ENCODE results near the gene GLOD4. TPM values are rescaled to one million over a fixed set of nuclear protein-coding genes. Genes with fewer than 3 reads are reported as not detected.
A peak's percentile ranks its signal among the peaks of the same experiment; 100 is the strongest.
"Not testable (repeated sequence)": the region's sequence is repeated elsewhere in the genome, so short reads cannot be mapped to it uniquely, and the experiment has no call there.

The GLOD4 gene
- polyA plus RNA-seq, 3 donors: 117 to 124 (median 122) TPM

DNA sequence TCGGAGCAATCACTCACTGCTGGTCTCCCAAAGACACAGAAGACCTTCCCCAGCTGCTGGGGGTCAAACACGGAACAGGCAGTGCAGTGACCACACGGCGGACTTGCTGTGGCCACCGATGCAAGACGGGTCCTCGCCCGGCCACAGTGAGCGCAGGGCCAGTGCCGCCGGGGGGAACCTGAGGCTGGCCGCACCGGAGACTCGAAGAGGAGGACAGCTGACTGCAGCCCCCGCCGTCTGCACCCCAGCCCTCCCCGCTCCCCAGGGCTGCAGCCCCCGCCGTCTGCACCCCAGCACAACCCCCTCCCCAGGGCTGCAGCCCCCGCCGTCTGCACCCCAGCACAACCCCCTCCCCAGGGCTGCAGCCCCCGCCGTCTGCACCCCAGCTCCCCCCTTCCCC is 23.8 kb upstream of the GLOD4 start:
- not testable (repeated sequence) for DNase-seq

DNA sequence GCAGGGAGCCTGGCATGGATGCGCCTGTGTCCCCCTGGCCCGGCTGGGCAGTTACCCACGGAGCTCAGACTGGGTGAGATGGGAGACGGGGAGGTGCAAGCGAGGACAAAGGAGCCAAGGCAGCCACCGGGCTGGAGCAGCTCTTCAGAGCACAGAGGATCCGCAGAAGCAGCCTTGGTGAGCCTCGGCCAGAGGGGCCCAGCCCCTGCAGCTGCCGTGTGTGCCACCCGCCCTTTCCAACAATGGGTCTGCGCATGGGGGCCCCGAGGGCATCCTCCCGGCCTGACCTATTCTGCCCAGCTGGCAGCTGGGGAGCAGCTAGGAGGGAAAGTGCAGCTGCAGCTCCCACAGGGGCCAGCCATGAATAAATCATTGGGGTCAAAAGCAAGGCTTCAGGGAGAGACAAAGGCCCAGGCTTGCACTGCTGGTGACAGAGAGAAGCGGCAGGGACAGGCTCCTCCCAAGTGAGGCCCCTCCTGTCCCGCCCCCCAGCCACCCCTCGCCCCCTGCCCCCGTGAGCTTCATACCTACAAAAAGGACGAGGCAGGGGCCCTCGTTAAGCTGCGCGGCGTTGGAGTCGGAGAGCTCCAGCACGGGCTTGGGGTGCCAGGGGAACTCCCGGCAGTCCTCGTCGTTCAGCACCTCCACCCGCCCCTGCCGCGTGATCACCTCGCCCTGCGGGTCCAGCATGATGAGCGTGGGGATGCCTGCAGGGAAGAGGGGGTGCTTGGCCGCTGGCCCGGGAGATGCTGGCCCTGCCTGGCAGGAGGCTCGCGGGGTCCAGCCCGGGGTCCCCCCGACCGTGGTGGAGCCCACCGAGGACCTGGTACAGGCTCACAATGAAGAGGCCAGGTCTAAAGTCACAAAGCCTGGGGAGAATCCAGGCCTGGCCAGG is 22.7 kb upstream of the GLOD4 start:
- no peak for DNase-seq

DNA sequence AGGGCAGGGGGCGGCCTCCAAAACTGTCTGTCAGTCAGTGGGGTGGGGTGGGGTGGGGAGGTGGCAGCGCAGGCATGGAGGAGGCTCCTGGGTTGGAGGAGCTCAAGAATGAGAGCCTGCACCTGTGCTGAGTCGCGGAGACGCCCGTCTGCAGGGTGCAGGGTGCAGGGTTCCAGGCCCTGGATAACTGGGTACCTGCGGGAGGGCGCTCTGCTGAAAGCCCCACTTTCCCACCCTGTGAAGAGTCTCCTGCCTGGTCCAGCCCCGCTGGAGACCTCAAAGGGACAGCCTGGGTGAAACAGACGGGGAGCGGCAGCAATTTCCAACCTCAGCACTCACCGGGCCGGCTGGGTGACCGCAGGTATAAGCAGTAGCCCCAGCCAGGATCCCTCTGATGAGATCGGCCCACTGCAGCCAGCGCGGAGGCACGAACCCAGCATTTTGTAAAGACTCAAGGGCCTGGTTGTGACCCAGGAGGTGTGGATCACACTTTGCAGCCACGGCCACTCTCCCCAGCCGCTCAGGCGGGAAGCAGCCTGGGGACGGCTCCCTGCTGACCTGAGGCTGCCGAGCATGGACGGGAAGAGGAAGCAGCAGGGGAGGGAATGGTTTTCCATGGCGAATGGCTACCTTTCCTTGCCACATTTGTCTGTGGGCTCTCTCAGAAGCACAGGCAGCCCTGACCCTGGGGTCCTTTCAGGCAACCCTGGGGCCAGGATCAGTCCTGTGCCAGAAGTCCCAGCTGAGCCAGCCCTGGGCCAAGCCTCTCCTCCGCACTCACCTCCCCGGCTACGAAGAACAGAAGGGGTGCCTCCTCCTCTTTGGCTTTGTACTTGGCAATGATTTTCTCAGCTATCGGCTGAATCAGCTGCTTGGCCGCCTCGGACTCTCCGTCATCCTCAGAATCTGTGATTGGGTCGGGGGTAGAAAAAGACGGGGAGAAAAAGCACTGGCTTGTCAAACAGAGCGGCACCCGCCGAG is 21.1 kb upstream of the GLOD4 start:
- DNase-seq: no peak

DNA sequence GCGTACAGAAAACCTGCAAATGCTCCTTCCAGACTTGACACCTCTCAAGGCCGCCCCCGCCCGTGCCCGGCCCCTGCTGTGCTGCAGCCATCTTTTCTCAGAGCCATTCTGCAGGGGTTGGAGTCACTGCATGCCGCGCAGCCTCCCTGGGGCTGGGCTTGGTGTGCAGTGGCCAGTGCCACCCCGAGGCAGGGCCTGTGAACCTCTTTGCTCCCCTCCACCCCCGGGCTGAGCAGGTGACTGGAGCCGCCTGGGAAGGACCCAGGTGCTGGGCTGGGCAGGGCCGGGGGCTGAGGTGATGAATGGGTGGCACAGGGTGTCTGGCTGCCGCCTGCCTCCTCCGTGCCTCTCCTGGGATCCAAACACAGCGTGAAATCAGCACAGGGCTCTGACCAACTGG is 20.4 kb upstream of the GLOD4 start:
- no peak for DNase-seq

DNA sequence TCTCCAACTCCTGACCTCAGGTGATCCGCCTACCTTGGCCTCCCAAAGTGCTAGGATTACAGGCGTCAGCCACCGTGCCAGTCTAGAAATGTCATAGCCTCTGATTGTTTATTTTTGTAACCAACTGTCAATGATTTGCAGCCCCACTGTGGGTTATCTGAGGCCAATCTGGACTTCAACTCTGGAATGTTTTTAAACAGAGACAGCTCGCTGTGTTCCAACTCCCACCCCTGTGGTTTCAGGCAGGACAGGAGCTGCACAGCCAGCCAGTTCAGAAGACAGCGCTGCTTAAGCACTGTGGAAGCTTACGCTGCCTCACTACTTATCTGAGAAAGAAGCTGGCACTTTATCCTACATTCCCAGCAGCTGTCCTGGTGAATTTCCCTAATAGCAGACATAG is 19.6 kb upstream of the GLOD4 start:
- no peak for DNase-seq

DNA sequence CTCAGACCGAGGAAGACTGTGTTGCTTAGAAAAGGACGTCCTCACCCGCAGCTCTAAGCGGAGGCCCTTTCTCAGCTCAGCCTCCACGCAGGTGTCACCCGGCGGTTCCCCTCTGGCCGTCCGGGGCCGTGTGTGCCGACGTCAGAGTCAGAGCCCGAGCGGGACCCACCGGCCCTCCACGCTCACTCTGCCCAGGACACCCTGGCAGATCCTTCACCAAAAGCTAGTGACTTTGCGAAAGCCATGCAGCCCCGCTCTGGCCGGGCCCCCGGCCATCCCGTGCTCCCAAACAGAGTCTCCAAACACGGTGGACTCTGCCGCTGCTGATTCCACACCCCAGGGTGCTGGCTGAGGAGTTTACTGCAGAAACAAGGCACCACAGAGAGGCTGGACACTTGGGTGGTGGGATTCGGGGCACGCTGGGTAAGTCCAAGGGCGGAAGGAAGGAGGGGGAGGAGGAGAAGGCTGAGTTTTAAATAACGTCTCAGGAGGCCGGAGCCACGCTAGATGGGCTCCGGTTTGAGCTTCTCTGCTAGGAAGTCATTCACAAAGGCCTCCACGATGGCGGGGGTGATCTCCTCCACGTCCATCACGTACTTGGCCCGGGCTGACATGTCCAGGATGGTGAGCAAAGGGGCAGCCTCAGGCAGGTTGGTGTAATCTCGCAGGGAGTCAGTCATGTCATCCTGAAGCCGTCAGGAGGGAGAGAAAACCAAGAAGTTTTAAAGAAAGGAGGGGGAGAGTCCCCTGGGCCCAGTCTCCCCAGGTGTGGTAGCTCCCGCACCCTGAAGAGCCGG is 18.6 kb upstream of the GLOD4 start:
- no peak for DNase-seq

DNA sequence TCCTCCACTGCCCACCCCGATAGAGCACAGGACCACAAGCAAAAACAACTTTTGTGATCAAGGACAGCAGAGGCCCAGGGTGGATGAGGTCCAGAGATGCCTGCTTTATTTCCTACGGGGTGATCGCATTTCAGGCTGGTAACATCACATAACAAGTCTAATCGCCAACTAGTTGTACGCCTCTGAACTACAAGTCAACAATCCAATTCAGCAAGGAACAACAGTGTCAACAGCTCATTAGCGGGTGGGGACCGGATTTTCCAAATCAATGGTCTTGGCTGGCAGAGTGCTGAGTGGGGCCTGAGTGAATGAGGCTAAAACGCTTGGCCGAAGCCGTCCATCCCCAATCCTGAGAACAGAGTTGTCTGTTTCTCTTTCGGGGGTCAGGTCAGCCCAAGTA is 17.2 kb upstream of the GLOD4 start:
- DNase-seq: no peak

DNA sequence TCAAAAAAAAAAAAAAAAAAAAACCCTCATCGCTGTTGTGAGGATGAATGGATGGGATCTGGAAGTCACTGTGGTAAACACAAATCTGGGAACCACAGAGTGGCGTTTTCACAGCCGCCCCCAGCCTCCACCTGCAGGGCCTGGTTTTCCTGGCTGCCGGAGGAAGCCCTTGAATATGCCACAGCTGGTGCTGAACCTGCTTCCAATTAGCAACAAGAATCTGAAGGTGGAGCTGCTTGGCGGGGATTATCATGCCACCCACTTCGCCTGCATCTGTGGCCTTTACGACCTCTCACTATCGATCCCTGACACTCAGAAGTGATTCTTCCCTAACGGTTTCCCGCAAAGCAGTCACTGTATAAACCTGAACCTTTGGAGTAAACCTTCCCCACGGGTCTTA is 16.2 kb upstream of the GLOD4 start:
- DNase-seq: no peak

DNA sequence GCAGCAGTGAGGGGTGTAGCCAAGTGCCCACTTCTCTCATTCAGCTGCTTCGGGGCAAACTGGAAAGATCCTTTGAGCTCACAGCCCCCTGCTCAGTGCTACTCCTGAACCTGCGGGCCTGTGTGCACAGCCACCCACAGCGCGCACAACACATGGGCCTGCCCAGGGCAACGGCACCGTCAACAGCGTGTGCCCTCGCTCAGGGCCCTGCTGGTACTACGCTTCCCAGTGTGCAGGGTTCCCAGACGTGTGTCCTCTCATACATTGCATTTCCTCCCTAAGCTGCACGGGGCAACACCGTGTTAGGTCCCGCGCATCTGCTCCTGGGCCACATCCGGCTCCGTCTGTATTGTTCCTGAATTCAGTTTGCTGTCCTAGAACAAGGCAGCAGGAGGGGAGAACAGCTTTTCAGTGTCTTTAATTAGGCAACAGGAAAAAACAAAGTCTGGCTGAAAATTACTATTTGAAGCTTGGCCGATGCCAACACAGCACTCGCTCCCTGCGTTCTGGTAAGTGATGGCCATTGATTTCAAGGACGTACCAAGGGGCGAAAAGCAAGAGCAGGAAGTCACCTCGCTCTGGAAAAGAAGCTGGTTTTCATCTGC is 15.3 kb upstream of the GLOD4 start:
- no peak for DNase-seq

DNA sequence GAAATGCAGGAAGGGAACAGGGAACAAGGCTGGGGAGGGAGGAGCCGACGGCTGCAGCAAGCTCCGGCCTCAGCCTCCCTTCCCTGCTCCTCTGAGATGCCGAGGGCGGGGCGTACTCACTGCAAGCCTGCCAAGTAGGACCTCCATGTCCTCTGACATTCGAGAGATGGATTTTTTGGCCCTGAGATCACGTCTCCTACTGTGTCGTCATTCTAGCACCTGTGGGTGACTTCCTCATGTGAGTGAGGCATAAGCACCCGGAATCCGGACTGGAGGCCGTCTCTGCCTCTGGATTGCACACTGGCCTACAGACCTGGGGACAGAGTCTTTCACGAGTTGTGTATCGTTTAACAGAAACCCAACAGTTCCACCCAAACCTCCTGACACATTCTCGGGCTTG is 14.5 kb upstream of the GLOD4 start:
- DNase-seq: no peak

DNA sequence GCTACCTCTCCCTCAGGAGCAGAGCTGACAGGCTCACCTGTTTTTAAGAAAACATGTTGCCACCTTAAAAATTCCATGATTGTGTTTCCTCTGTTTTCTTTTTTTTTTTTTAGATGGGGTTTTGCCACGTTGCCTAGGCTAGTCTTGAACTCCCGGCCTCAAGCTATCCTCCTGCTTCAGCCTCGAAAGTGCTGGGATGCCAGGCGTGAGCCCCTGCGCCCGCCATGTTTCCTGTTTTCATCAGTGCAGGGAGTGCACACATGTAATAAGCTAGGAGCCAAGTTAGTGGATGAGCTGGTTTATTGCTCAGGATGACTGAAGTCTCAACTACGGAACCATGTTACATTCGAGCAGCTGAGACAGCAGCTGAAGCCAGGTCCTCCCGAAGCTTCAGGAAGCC is 13.6 kb upstream of the GLOD4 start:
- no peak for DNase-seq

DNA sequence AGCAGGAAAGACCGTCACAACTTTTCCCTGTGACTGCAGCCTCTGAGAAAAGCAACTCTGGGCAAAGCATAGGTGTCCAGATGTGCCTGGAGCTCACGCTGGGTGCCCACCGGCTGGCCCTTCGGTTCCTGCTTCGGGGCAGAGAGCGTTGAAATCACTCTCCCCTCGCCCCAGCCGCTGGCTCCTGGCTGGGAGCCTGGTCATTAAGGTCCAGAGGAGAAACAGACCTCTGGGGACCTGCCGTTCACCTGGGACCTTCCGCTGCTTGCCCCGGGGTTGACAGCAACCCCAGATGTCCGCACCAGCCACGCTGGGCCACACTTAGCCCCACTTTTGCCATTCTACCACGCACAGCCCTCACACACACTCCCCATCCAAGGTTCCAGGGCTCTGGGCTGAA is 13.2 kb upstream of the GLOD4 start:
- no peak for DNase-seq

DNA sequence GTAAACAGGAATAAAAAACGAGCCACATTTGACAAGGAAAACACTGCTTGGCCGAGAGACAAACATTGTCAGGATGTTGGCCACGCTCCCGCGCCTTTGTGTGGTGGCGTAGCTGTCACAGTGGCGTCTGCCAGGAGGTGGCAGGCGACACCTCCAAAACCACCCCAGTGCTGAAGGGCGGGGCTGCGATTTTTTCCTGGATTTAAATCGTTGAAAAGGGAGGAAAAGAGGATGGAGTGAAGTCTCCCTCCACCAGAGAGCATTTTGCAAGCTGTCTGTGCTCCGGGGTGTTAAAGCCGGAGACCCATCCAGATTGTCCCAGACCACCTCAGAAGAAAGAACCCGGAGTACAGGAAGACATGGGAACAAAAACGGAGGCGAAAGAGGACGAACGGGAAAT is 12.8 kb upstream of the GLOD4 start:
- peak; percentile 78 for DNase-seq

DNA sequence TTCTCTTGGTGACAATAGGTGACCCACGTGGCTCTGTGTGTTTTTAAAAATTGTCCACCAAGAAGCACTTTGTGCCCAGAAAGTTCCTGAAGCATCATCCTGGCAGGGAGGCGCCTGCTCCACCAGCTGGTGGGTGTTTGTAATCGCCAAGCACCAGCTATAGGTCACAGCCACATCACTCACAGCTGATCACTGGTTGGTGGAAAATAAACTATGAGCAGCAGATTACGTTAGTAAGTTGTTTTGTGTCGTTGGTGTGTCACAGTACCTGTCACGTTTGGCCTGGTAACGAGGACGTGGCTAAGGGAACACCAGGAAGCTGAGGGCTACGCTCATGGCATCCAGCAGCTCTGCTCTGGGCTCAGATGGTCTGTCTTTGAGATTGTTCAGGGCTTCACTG is 10.2 kb upstream of the GLOD4 start:
- no peak for DNase-seq

DNA sequence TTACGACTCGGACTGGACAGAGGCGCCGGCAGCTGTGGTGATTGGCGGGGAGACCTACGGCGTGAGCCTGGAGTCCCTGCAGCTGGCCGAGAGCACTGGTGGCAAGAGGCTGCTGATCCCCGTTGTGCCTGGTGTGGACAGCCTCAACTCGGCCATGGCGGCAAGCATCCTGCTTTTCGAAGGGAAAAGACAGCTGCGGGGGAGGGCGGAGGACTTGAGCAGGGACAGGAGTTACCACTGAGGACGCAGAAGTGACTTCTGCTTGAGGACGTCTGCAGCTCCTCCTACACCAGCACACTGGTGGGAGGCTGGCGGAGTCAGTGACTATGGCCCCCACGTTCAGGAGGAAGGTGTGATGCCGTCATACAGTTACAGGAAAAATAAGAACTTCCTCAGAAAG is 9.7 kb upstream of the GLOD4 start:
- DNase-seq: no peak

DNA sequence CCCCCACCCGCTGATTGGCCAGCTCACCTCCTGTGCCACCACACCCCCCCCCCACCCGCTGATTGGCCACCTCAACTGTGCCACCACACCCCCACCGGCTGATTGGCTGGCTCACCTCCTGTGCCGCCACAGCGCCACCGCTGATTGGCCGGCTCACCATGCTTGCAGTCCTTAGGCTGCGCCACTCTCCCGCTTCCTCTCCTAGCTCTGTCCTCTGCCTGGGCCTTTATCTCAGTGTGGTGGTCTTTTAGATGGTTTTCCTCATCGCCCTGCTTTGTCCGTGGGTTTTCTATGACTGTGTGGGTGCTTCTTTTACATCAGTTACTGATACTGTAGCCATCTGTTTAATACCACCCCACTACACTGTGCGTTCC is 8.8 kb upstream of the GLOD4 start:
- DNase-seq: not testable (repeated sequence)

DNA sequence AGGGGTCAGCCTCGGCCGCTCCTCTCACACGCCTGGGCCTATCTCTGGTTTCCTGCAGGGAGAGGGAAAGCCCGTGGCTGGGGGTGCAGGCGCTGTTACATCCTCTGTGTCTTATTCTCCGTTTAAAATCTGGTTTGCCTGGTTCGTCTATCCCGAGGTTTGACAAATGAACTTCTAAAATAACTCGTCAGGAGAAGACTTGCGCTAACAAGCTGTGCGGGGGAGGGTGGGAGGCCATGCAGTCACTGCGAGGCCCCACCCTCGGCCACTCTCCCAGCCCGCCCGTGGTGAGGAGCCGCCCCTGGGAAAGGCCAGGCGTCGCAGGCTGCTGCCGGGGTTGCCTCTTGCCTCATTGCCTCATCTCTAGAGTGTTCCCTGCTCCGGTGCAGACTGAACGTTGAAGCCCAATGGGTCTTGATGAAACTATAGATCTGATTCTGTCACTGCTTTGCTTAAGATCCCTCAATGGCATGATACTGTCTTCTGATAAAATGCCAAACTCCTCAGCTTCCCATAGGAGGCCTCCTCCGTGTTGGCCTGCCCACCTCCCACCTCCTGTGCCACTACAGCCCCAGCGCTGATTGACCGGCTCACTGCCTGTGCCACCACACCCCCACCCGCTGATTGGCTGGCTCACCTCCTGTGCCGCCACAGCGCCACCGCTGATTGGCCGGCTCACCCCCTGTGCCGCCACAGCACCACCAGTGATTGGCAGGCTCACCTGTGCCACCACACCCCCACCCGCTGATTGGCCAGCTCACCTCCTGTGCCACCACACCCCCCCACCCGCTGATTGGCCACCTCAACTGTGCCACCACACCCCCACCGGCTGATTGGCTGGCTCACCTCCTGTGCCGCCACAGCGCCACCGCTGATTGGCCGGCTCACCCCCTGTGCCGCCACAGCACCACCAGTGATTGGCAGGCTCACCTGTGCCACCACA is 8.1 kb upstream of the GLOD4 start:
- not testable (repeated sequence) for DNase-seq

DNA sequence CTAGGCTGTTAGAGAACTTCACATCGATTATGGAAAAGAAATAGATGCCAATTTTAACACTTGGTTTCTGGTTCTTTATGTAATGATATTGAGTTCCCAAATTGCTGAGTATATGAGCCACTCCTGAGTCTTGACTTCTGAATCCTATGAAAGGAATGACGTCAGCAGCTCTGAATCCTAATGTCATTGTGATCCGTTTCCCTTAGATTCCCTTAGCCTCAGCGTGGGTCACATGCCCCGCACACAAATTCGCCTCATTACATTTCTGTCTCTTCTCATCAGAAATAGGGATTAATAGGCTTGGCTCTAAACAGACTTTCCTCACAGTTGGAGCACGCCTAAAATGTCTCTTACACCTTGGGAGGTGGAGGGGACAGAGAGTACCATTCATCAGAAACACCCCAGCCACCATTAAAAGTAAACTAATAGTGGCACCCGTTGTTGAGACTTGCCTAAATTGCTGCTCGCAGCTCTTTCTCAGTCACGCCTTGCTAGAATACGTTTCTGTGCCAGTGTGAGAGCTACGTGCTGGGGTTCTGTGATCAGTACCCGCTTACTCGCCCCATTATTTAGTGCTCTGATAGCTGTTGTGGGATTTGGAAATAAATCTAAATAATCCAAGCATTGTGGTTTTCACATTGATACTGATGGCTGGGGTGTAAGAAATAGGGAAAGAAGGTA is 7.2 kb upstream of the GLOD4 start:
- DNase-seq: no peak

DNA sequence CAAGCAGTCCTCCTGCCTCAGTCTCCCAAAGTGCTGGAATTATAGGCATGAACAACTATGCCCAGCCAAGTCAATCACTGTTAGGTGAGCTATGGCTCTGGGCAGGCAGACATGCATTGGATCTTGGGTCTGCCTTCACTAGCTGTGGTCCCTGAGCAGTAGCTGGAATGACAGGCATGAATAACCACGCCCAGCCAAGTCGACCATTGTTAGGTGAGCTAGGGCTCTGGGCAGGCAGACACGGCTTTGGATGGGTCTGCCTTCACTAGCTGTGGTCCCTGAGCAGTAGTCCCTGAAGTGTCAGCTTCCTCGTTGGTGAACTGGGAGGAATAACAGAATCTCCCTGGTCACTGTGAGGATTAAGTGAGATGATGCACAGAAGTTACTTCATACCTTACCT is 6.5 kb upstream of the GLOD4 start:
- DNase-seq: no peak

Measured in renal pelvis (tissue), 4 donors.